H9 (cell line): ENCODE data around the gene IL1RAPL1. TPM values are rescaled to one million over a fixed set of nuclear protein-coding genes. Genes with fewer than 3 reads are reported as not detected.

Experiments
- DNase-seq: peaks from one replicate; pipeline ENCODE4 v3.0.0-alpha.2; 2017
- H2AFZ ChIP-seq: one replicate; pipeline ENCODE4 v1.6.1; 2013; ENCODE audit warnings: mild to moderate bottlenecking, low read length, control low read depth, moderate library complexity
- H2AK5ac ChIP-seq: 2 replicates; pipeline ENCODE4 v1.6.1; 2013; ENCODE audit warnings: low read length, control low read depth, mixed read lengths; ENCODE audit not compliant: insufficient read length
- H2BK120ac ChIP-seq: one replicate; pipeline ENCODE4 v1.6.1; 2013; ENCODE audit warnings: low read depth, mild to moderate bottlenecking, low read length, control low read depth, inconsistent platforms; ENCODE audit not compliant: poor library complexity, severe bottlenecking
- H2BK12ac ChIP-seq: 2 replicates; pipeline ENCODE4 v1.6.1; 2013; ENCODE audit warnings: low read length, control low read depth, mixed read lengths, low read depth; ENCODE audit not compliant: insufficient read length
- H2BK15ac ChIP-seq: 2 replicates; pipeline ENCODE4 v1.6.1; 2013; ENCODE audit warnings: low read depth, low read length, control low read depth
- H2BK20ac ChIP-seq: one replicate; pipeline ENCODE4 v1.6.1; 2013; ENCODE audit warnings: low read depth, mild to moderate bottlenecking, low read length, control low read depth, inconsistent platforms; ENCODE audit not compliant: poor library complexity, severe bottlenecking
- H2BK5ac ChIP-seq: 2 replicates; pipeline ENCODE4 v1.6.1; 2013; ENCODE audit warnings: low read length, control low read depth, mixed read lengths; ENCODE audit not compliant: insufficient read length
- H3K14ac ChIP-seq: 2 replicates; pipeline ENCODE4 v1.6.1; 2013; ENCODE audit warnings: low read length, control low read depth; ENCODE audit not compliant: insufficient read depth
- H3K18ac ChIP-seq: 2 replicates; pipeline ENCODE4 v1.6.1; 2013; ENCODE audit warnings: low read depth, mild to moderate bottlenecking, mixed read lengths, low read length, control low read depth; ENCODE audit not compliant: insufficient read length
- H3K23ac ChIP-seq: 2 replicates; pipeline ENCODE4 v1.6.1; 2013; ENCODE audit warnings: low read length, control low read depth, mixed read lengths, low read depth; ENCODE audit not compliant: insufficient read length
- H3K23me2 ChIP-seq: 2 replicates; pipeline ENCODE4 v1.6.1; 2013; ENCODE audit warnings: low read depth, mild to moderate bottlenecking, mixed read lengths, low read length, control low read depth; ENCODE audit not compliant: insufficient read length, poor library complexity, severe bottlenecking
- H3K27ac ChIP-seq: 2 replicates; pipeline ENCODE4 v1.5.1; 2013; ENCODE audit warnings: low read length, control low read depth, mixed read lengths, low read depth; ENCODE audit not compliant: insufficient read length
- H3K27me3 ChIP-seq: 2 replicates; pipeline ENCODE4 v1.6.1; 2013; ENCODE audit warnings: low read length, control low read depth, inconsistent platforms; ENCODE audit not compliant: insufficient read depth
- H3K4ac ChIP-seq: 2 replicates; pipeline ENCODE4 v1.6.1; 2013; ENCODE audit warnings: low read depth, mild to moderate bottlenecking, control low read depth, inconsistent platforms, low read length, moderate library complexity
- H3K4me1 ChIP-seq: 2 replicates; pipeline ENCODE4 v1.6.1; 2013; ENCODE audit warnings: low read length, control low read depth, inconsistent platforms; ENCODE audit not compliant: insufficient read depth
- H3K4me2 ChIP-seq: 2 replicates; pipeline ENCODE4 v1.6.1; 2013; ENCODE audit warnings: low read length, control low read depth, mixed read lengths; ENCODE audit not compliant: insufficient read length, insufficient read depth
- H3K56ac ChIP-seq: 2 replicates; pipeline ENCODE4 v1.6.1; 2013; ENCODE audit warnings: low read depth, mild to moderate bottlenecking, mixed read lengths, low read length, control low read depth; ENCODE audit not compliant: insufficient read length
- H3K79me1 ChIP-seq: 2 replicates; pipeline ENCODE4 v1.6.1; 2013; ENCODE audit warnings: low read depth, mild to moderate bottlenecking, moderate library complexity, low read length, control low read depth, inconsistent platforms; ENCODE audit not compliant: insufficient read depth, poor library complexity, severe bottlenecking
- H3K79me2 ChIP-seq: 2 replicates; pipeline ENCODE4 v1.6.1; 2013; ENCODE audit warnings: low read length, control low read depth, inconsistent platforms; ENCODE audit not compliant: insufficient read depth
- H3K9ac ChIP-seq: 2 replicates; pipeline ENCODE4 v1.6.1; 2013; ENCODE audit warnings: low read length, control low read depth, mixed read lengths; ENCODE audit not compliant: insufficient read length; ENCODE audit errors: extremely low read depth
- H3K9me3 ChIP-seq: one replicate; pipeline ENCODE4 v1.6.1; 2013; ENCODE audit warnings: low read depth, low read length, inconsistent platforms; ENCODE audit not compliant: control insufficient read depth
- H3T11ph ChIP-seq: one replicate; pipeline ENCODE4 v1.6.1; 2013; ENCODE audit warnings: mild to moderate bottlenecking, low read length, control low read depth, inconsistent platforms
- H4K20me1 ChIP-seq: one replicate; pipeline ENCODE4 v1.6.1; 2013; ENCODE audit not compliant: control insufficient read depth, insufficient read length, insufficient read depth
- H4K5ac ChIP-seq: 2 replicates; pipeline ENCODE4 v1.6.1; 2013; ENCODE audit warnings: low read depth, mild to moderate bottlenecking, mixed read lengths, low read length, control low read depth; ENCODE audit not compliant: insufficient read length
- H4K8ac ChIP-seq: replicated peaks from 2 replicates; pipeline ENCODE4 v1.6.1; 2013; ENCODE audit warnings: low read length, control low read depth, mixed read lengths, low read depth; ENCODE audit not compliant: insufficient read length
- H4K91ac ChIP-seq: 2 replicates; pipeline ENCODE4 v1.6.1; 2013; ENCODE audit warnings: low read depth, mild to moderate bottlenecking, moderate library complexity, mixed read lengths, low read length, control low read depth; ENCODE audit not compliant: insufficient read length
- H3K27ac Mint-ChIP-seq, 3 experiments: 2 replicates in 2 of 3; 3 replicates in 1 of 3; pipeline ENCODE4 v1.8.0; 2020 to 2021; ENCODE audit warnings: mixed read lengths in 3 of 3, mild to moderate bottlenecking in 1 of 3, moderate library complexity in 1 of 3
- H3K27me3 Mint-ChIP-seq: 2 replicates; pipeline ENCODE4 v1.8.0; 2021; ENCODE audit warnings: low read depth, mild to moderate bottlenecking, moderate library complexity, mixed read lengths
- H3K36me3 Mint-ChIP-seq, 3 experiments: 2 replicates in 2 of 3; 3 replicates in 1 of 3; pipeline ENCODE4 v1.8.0; 2020 to 2021; ENCODE audit warnings: low read depth in 3 of 3, mixed read lengths in 3 of 3; ENCODE audit not compliant: insufficient read depth in 1 of 3
- H3K4me1 Mint-ChIP-seq, 2 experiments: 2 replicates each; pipeline ENCODE4 v1.8.0; 2020; ENCODE audit warnings: mixed read lengths in 2 of 2
- H3K4me3 Mint-ChIP-seq, 2 experiments: 2 replicates in 1 of 2; 3 replicates in 1 of 2; pipeline ENCODE4 v1.8.0; 2020 to 2021; ENCODE audit warnings: mild to moderate bottlenecking in 2 of 2, mixed read lengths in 2 of 2, moderate library complexity in 1 of 2
- H3K9me3 Mint-ChIP-seq, 2 experiments: 2 replicates in 1 of 2; 3 replicates in 1 of 2; pipeline ENCODE4 v1.8.0; 2020; ENCODE audit warnings: mild to moderate bottlenecking in 2 of 2, mixed read lengths in 2 of 2, moderate library complexity in 1 of 2
- WGBS: extraction: QIAGEN DNeasy Blood & Tissue Kit; methylation state at CpG from one replicate; pipeline ENCODE4 v1.1.7; 2013; ENCODE audit warnings: missing lambda C conversion rate, low lambda C conversion rate, mixed read lengths; ENCODE audit not compliant: insufficient read length; ENCODE audit errors: extremely low coverage; 5-methylcytosine and 5-hydroxymethylcytosine counted together
- total RNA-seq: library from RNA; stranded (reverse); gene quantifications from 2 replicates; pipeline ENCODE4 v1.2.1, GENCODE V29; 2021
- TF ChIP-seq, protein P1 (sequence below): fragments of 200-600 bp; sonication (generic); conservative IDR thresholded peaks from 3 replicates; pipeline ENCODE4 v1.8.0; 2021; ENCODE audit warnings: antibody characterized with exemption, mild to moderate bottlenecking

The IL1RAPL1 gene
- total RNA-seq, 1 experiment from 2014 or later = 0.31 TPM

DNA sequence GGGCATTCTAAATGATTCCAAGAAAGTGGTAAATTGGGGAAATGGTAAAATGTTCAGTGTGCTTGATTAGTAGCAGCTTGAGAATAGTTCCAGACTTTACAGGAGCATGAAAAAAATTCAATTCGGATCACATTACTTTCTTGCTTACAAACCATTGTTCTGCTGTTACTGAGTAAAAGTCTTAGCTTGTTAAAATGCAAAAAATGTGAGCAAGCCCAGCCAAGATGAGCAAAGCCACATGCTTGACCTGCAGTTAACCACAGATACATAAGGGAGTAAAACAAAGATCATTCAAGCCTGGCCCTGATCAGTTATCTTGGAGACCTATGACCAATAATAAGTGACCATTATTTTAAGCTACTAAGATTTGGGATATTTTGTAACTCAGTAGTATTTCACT, 1065.2 kb downstream of the IL1RAPL1 start:
- Histone ChIP-seq H3K27me3 (no peaks in the 10 kb centered on the region), H2AK5ac (no peak overlapping the region), H3K27ac (no peak overlapping the region), H3K14ac (no peak overlapping the region), H2AFZ (no peak overlapping the region), H2BK15ac (no peak overlapping the region), H2BK12ac (no peak overlapping the region), H3K4ac (no peak overlapping the region), H2BK20ac (no peak overlapping the region), H3K18ac (no peak overlapping the region), H2BK5ac (no peak overlapping the region), H4K8ac (no peak overlapping the region), H3K23ac (no peak overlapping the region), H3K4me1 (no peaks in the 10 kb centered on the region), H3K23me2 (no peaks in the 10 kb centered on the region), H4K91ac (no peak overlapping the region), H3K79me2 (no peaks in the 10 kb centered on the region), H4K5ac (no peak overlapping the region), H3K56ac (no peak overlapping the region), H3K9me3 (no peaks in the 10 kb centered on the region), H4K20me1 (no peaks in the 10 kb centered on the region), H3K9ac (no peak overlapping the region), H3T11ph (no peak overlapping the region), H3K79me1 (no peaks in the 10 kb centered on the region), H3K4me2 (no peak overlapping the region), H2BK120ac (no peak overlapping the region)
- H3K4me1 Mint-ChIP-seq = peaks cover 2 to 3% of the 10 kb centered on the region in 2 experiments; a peak in 3 of 4 replicates
- no CpG with 5 or more reads among the region's 1 CpG for WGBS
- H3K9me3 Mint-ChIP-seq = peaks cover 3 to 63% of the 10 kb centered on the region in 2 experiments; a peak in 4 of 5 replicates
- H3K27me3 Mint-ChIP-seq = no peaks in the 10 kb centered on the region
- DNase-seq = no peak
- H3K36me3 Mint-ChIP-seq = 0 out of 7 replicates have a peak, but pooled peaks cover 0 to 1% (median 0%) of the 10 kb centered on the region in 3 experiments
- H3K4me3 Mint-ChIP-seq = no peak overlapping the region
- no peak overlapping the region for H3K27ac Mint-ChIP-seq
- TF ChIP-seq, protein P1, sequence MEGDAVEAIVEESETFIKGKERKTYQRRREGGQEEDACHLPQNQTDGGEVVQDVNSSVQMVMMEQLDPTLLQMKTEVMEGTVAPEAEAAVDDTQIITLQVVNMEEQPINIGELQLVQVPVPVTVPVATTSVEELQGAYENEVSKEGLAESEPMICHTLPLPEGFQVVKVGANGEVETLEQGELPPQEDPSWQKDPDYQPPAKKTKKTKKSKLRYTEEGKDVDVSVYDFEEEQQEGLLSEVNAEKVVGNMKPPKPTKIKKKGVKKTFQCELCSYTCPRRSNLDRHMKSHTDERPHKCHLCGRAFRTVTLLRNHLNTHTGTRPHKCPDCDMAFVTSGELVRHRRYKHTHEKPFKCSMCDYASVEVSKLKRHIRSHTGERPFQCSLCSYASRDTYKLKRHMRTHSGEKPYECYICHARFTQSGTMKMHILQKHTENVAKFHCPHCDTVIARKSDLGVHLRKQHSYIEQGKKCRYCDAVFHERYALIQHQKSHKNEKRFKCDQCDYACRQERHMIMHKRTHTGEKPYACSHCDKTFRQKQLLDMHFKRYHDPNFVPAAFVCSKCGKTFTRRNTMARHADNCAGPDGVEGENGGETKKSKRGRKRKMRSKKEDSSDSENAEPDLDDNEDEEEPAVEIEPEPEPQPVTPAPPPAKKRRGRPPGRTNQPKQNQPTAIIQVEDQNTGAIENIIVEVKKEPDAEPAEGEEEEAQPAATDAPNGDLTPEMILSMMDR = no peak
